ENCODE results near the gene AFP. TPM values are rescaled to one million over a fixed set of nuclear protein-coding genes. Genes with fewer than 3 reads are reported as not detected.

AFP gene
- total and polyA plus RNA-seq, 7 donors: not detected

DNA sequence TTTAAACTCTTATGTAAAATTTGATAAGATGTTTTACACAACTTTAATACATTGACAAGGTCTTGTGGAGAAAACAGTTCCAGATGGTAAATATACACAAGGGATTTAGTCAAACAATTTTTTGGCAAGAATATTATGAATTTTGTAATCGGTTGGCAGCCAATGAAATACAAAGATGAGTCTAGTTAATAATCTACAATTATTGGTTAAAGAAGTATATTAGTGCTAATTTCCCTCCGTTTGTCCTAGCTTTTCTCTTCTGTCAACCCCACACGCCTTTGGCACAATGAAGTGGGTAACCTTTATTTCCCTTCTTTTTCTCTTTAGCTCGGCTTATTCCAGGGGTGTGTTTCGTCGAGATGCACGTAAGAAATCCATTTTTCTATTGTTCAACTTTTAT, 32.0 kb upstream of the AFP start, which contains the start of gene ALB:
ALB (plus strand) TSS at position 246 of the 400 bp plus-strand sequence; CDS start at position 287, 41 bp downstream.
- Histone ChIP-seq H3K9me3 (no peaks in the 10 kb centered on the region), H3K4me3 (no peak within 1 kb of the TSS), H3K4me1 (no peaks in the 10 kb centered on the region), H3K36me3 (no peaks in the 10 kb centered on the region), H3K27me3 (no peaks in the 10 kb centered on the region), H3K27ac (no peak within 1 kb of the TSS)
- intact Hi-C loops (cut with DNase I): no loop called here
- DNase-seq: no peak
- TF ChIP-seq CTCF (IDR thresholded peaks at IDR 0.05) (no peak), POLR2A (IDR thresholded peaks at IDR 0.05) (no peak), EP300 (IDR thresholded peaks at IDR 0.05) (no peak), POLR2AphosphoS5 (IDR thresholded peaks at IDR 0.05) (no peak)
- 83 to 86% methylated on average over 7 of the region's 7 CpGs for WGBS, 2 donors

- Histone ChIP-seq H3K36me3 (no peaks in the 10 kb centered on the region), H3K9me3 (no peaks in the 10 kb centered on the region), H3K4me1 (no peaks in the 10 kb centered on the region), H3K27ac (no peak overlapping the region), H3K27me3 (no peaks in the 10 kb centered on the region), H3K4me3 (no peak overlapping the region)
- 97 to 98% methylated on average over 1 of the region's 1 CpG for WGBS, 2 donors
- no peak for DNase-seq
- intact Hi-C loops (cut with DNase I): no loop called here
- TF ChIP-seq CTCF (IDR thresholded peaks at IDR 0.05): no peak
- TF ChIP-seq EP300 (IDR thresholded peaks at IDR 0.05): no peak
- no peak for TF ChIP-seq POLR2AphosphoS5 (IDR thresholded peaks at IDR 0.05)
- TF ChIP-seq POLR2A (IDR thresholded peaks at IDR 0.05): no peak
Measured at GRCh38 chr4:73404457-73404856, 31.6 kb upstream of the AFP start.

GRCh38 chr4:73405138-73405537, 30.9 kb upstream of the AFP start:
- WGBS, 2 donors: 93 to 98% methylated on average over 2 of the region's 2 CpGs
- intact Hi-C loops (cut with DNase I): no loop called here
- H3K36me3 ChIP-seq: no peaks in the 10 kb centered on the region
- no peaks in the 10 kb centered on the region for H3K9me3 ChIP-seq
- H3K4me1 ChIP-seq: no peaks in the 10 kb centered on the region
- H3K4me3 ChIP-seq: no peak overlapping the region
- TF ChIP-seq CTCF (IDR thresholded peaks at IDR 0.05) (no peak), POLR2AphosphoS5 (IDR thresholded peaks at IDR 0.05) (no peak), POLR2A (IDR thresholded peaks at IDR 0.05) (no peak), EP300 (IDR thresholded peaks at IDR 0.05) (no peak)
- H3K27ac ChIP-seq: no peak overlapping the region
- H3K27me3 ChIP-seq: no peaks in the 10 kb centered on the region
- DNase-seq: no peak

GRCh38 chr4:73406548-73406875, 29.5 kb upstream of the AFP start:
- TF ChIP-seq POLR2AphosphoS5 (IDR thresholded peaks at IDR 0.05) (no peak), POLR2A (IDR thresholded peaks at IDR 0.05) (no peak), CTCF (IDR thresholded peaks at IDR 0.05) (no peak), EP300 (IDR thresholded peaks at IDR 0.05) (no peak)
- DNase-seq: no peak
- H3K27ac ChIP-seq: no peak overlapping the region
- 96 to 98% methylated on average over 1 of the region's 1 CpG for WGBS, 2 donors
- H3K4me1 ChIP-seq: no peaks in the 10 kb centered on the region
- H3K27me3 ChIP-seq: no peaks in the 10 kb centered on the region
- no peaks in the 10 kb centered on the region for H3K9me3 ChIP-seq
- no peak overlapping the region for H3K4me3 ChIP-seq
- intact Hi-C loops (cut with DNase I): no loop called here
- no peaks in the 10 kb centered on the region for H3K36me3 ChIP-seq

DNA sequence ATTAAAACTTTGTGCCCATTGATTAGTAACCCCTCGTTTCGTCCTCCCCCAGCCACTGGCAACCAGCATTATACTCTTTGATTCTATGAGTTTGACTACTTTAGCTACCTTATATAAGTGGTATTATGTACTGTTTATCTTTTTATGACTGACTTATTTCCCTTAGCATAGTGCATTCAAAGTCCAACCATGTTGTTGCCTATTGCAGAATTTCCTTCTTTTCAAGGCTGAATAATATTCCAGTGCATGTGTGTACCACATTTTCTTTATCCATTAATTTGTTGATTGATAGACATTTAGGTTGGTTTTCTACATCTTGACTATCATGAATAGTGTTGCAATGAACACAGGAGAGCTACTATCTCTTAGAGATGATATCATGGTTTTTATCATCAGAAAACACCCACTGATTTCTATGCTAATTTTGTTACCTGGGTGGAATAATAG, 28.8 kb upstream of the AFP start:
- no peak for DNase-seq
- TF ChIP-seq POLR2AphosphoS5 (IDR thresholded peaks at IDR 0.05) (no peak), EP300 (IDR thresholded peaks at IDR 0.05) (no peak), CTCF (IDR thresholded peaks at IDR 0.05) (no peak), POLR2A (IDR thresholded peaks at IDR 0.05) (no peak)
- intact Hi-C loops (cut with DNase I): no loop called here
- H3K27me3 ChIP-seq: no peaks in the 10 kb centered on the region
- H3K36me3 ChIP-seq: no peaks in the 10 kb centered on the region
- 88 to 93% methylated on average over 2 of the region's 2 CpGs for WGBS, 2 donors
- no peak overlapping the region for H3K4me3 ChIP-seq
- no peaks in the 10 kb centered on the region for H3K4me1 ChIP-seq
- H3K27ac ChIP-seq: no peak overlapping the region
- H3K9me3 ChIP-seq: no peaks in the 10 kb centered on the region
